ENCODE measurements around the gene ZNF687.
A peak's percentile ranks its signal among the peaks of the same experiment; 100 is the strongest.
"Not testable (repeated sequence)": the region's sequence is repeated elsewhere in the genome, so short reads cannot be mapped to it uniquely, and the experiment has no call there.

The ZNF687 gene

GRCh38 chr1:151273924-151274466 is 8.1 kb upstream of the ZNF687 start:
- no peak for TF ChIP-seq CTCF (IDR thresholded peaks at IDR 0.05; ENCODE audit: insufficient read depth, low read length, missing control alignments)
- no peak for DNase-seq (ENCODE audit: low read depth, low spot score)
- CTCF ChIA-PET, result interaction anchor here (1.3 kb wide), 1 partner anchor 12 kb away, joined by 3 read pairs; no protein-coding TSS in a partner anchor
- POLR2A ChIA-PET, result no interaction called here
- no peak overlapping the region for H3K4me3 ChIP-seq (ENCODE audit: low read depth, low read length)

- DNase-seq (ENCODE audit: low read depth, low spot score); POLR2A ChIA-PET; H3K4me3 ChIP-seq (ENCODE audit: low read depth, low read length); CTCF ChIA-PET: not testable (repeated sequence)
These were observed 6.8 kb upstream of the ZNF687 start for GRCh38 chr1:151275341-151275740.

GRCh38 chr1:151277249-151277648 is 4.8 kb upstream of the ZNF687 start:
- CTCF ChIA-PET, result interaction anchor here (1.4 kb wide), 1 partner anchor 27 kb away, joined by 3 read pairs; no protein-coding TSS in a partner anchor
- H3K4me3 ChIP-seq (ENCODE audit: low read depth, low read length), result no peak overlapping the region
- DNase-seq (ENCODE audit: low read depth, low spot score), result no peak
- TF ChIP-seq CTCF (IDR thresholded peaks at IDR 0.05; ENCODE audit: insufficient read depth, low read length, missing control alignments), result no peak
- POLR2A ChIA-PET, result no interaction called here

GRCh38 chr1:151281225-151281968 is 702 bp upstream of the ZNF687 start:
- peak; percentile 72 for DNase-seq (ENCODE audit: low read depth, low spot score)
- ChIA-PET CTCF (interaction anchor here (0.7 to 2.1 kb wide), 10 partner anchors 9 to 182 kb away, joined by 3 to 14 read pairs (median 4); partner anchors contain the start of gene PSMD4), POLR2A (interaction anchor here (0.6 to 3.0 kb wide), 17 partner anchors 11 to 628 kb away, joined by 3 to 24 read pairs (median 4); partner anchors contain the start of genes LYSMD1, PI4KB, PSMB4 and PSMD4)
- peak overlapping the region; percentile 97 for H3K4me3 ChIP-seq (ENCODE audit: low read depth, low read length)
- no peak for TF ChIP-seq CTCF (IDR thresholded peaks at IDR 0.05; ENCODE audit: insufficient read depth, low read length, missing control alignments)

GRCh38 chr1:151282883-151283725 is 1.0 kb downstream of the ZNF687 start:
- CTCF ChIA-PET, result interaction anchor here (0.8 to 7.7 kb wide), 7 partner anchors 10 to 451 kb away, joined by 3 to 57 read pairs (median 4); no protein-coding TSS in a partner anchor
- POLR2A ChIA-PET, result interaction anchor here (3.0 kb wide), 1 partner anchor 10 kb away, joined by 24 read pairs; no protein-coding TSS in a partner anchor
- H3K4me3 ChIP-seq (ENCODE audit: low read depth, low read length), result peak overlapping the region; percentile 85
- no peak for DNase-seq (ENCODE audit: low read depth, low spot score)
- no peak for TF ChIP-seq CTCF (IDR thresholded peaks at IDR 0.05; ENCODE audit: insufficient read depth, low read length, missing control alignments)

- no peak for DNase-seq (ENCODE audit: low read depth, low spot score)
- peak overlapping the region; percentile 85 for H3K4me3 ChIP-seq (ENCODE audit: low read depth, low read length)
- ChIA-PET CTCF (interaction anchor here (1.3 to 7.7 kb wide), 7 partner anchors 9 to 184 kb away, joined by 3 to 57 read pairs (median 4); no protein-coding TSS in a partner anchor), POLR2A (interaction anchor here (3.0 kb wide), 1 partner anchor 9 kb away, joined by 24 read pairs; no protein-coding TSS in a partner anchor)
- no peak for TF ChIP-seq CTCF (IDR thresholded peaks at IDR 0.05; ENCODE audit: insufficient read depth, low read length, missing control alignments)
These were observed 2.0 kb downstream of the ZNF687 start for GRCh38 chr1:151284013-151284577.
